Erythroblast (primary cell): ENCODE measurements around the gene TSPAN10.

ENCODE experiments used
- DNase-seq, 2 experiments: peaks; one replicate each; lab custom pipeline; 2025; lab: John Stamatoyannopoulos, UW
- GATA1 ChIP-seq: IDR thresholded peaks from 2 replicates; pipeline ENCODE4 v1.6.1; 2011; ENCODE audit warnings: low read depth, mild to moderate bottlenecking, control low read depth, low read length, moderate library complexity
- POLR2A ChIP-seq: IDR thresholded peaks from 2 replicates; pipeline ENCODE4 v1.6.1; 2011; ENCODE audit warnings: mild to moderate bottlenecking, low read length

Gene TSPAN10

DNA sequence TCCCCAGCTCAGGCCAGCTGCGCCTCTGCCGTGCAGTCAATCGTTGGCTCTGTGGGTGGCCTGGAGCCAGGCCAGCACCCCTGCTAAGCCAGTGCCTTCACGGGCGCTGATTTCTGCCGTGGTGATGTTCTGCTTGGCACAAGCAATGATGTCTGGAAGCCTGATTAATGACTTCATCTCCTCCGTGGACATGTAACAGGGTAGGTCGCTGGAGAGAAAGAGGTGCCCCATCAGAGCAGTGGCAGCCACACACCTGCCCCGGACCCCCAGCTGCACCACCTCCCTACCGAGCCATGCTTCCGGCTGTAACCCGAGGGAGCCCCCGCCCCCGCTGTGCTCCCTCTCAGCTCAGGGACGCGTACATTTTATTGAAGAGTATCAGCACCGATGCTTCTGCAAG is 44.7 kb downstream of the TSPAN10 start:
- no peak for DNase-seq
- TF ChIP-seq POLR2A (no peak), GATA1 (no peak)

DNA sequence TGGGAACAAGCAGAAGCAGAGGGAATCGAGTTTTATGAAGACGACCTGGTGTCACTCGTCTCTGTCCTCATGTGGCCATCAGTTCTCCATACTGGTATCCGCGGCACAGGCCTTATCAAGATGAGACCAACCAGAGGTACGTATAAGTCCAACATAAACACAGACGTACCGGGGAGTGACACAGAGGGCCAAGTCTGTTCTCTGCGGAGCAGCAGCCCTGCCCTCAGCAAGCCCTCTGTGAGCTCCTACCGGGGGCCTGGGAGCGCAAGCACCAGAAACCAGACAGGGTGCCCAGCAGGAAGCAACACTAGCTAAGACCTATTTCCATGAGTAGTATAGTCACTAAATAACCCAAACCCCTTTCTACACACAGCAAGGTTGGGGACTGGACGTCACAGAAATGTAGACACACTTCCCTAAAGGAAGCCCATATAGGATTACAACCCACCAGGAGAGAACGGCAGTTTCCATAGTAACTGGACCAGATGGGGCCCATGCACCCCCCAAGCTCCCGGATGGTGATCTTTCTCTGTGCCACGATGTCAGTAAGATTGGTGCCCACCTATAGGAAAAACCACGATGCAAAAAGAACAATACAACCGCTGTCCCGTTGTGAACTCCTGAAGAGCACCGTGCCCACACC is 45.7 kb downstream of the TSPAN10 start:
- peak; percentile 33 to 44 for DNase-seq
- TF ChIP-seq GATA1 (no peak), POLR2A (no peak)

DNA sequence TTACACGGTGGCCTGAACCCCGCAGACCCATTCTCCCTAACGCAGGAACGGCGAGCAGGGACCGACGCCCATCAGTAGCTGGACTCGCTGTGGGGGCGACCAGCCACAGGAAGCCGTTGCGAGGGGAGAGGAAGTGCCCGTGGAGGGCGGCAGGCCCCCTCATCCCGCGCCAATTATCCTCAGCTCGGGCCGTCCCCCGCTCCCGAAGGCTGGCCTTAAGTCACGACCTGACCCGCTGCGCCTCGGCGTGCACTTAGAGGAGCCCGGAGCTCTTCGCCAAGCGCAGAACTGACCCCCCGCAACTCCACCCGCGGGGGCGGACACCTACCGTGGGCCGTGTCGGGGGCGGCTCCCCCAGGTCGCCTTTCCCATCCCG is 46.2 kb downstream of the TSPAN10 start:
- no peak for TF ChIP-seq GATA1
- no peak for TF ChIP-seq POLR2A
- no peak for DNase-seq

DNA sequence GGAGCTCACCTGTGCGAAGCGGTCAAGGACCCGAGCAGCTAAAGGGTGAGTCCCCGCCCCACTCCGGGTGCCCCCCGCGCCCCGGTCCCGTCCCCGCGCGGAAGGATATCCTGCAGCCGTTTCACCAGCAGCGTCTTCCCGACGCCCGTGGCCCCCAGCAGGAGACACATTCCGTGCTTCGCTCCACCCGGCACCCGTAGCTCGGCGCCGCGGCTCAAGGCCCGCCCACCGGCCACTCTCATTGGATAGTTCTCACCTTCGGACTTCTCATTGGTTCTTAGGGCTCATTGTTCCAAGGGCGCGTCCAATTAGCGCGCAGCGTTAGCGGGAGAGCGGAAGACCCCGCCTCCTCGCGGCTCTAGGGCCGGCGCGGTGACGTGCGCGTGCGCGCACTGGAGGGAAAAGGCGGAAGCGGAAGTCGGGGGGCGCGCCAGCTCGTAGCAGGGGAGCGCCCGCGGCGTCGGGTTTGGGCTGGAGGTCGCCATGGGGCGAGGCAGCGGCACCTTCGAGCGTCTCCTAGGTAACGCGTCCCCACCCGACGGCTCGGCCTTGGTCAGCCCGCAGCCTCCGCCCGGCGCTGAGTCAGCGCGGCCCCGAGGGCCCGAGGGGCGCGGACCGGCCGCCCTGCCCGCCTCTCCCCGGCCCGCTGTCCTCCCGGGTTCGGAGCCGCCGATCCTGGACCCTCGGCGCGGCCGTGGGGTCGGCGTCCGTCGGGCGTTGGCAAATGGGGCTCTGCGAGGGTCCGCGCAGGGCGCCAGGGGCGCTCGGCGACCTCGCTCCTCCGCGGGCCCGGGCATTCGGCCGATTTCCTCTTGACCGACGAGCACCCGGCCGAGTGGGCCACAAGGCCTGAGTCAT is 46.8 kb downstream of the TSPAN10 start, which contains the start of the genes ARL16 and HGS:
Gene ARL16 (minus strand): TSS at position 214 of the 858 bp plus-strand sequence. CDS start 44 bp downstream, at position 170.
Gene HGS (plus strand): TSS at position 428 of the 858 bp plus-strand sequence. CDS start 56 bp downstream, at position 484.
- TF ChIP-seq GATA1 = no peak
- TF ChIP-seq POLR2A = peak; percentile 74
- DNase-seq = peak; percentile 99 to 100

DNA sequence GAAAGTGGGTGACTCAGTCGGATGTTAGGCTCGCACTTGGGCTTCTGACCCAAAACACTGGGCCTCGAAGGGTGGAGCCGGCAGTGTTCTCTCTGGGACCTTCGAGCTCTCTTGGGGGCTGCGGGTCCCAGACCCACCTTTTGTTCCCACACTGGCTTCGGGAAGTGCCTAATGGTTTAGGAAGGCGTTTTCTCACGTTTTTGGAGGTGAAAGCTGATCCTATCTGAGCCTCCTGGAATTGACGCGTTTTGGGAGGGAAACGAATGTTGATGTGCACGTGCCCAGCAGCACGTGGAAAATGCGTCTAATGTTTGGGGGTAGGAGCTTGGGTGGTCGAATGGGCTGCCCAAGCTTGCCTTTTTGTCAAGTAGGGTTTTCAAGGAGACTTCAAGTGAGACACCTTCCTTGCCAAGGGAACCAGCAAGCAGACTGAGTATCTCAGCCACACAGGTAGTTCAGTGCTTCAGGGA is 47.5 kb downstream of the TSPAN10 start:
- TF ChIP-seq GATA1 (no peak), POLR2A (no peak)
- DNase-seq = peak in 1 of 2 experiments; percentile 64

DNA sequence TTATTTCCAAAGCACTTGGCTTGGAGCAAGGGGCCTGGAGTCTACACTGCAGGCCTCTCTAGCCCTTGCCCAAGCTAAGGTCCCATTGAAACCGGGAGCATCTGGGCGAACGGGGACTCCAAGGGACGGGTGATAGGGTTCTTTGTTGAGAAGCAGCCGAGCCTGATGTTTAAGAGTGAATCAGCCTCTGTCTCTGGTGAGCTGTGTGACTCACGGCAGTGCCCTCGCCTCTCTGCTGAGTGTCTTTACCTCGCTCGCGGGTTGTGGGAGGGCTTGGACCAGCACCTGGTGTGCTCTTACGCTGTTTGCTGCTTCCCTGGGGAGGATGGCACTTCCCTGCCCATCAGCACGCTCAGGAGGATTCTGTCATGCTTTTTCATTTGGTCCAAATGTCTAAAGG is 48.1 kb downstream of the TSPAN10 start:
- TF ChIP-seq GATA1 (no peak), POLR2A (no peak)
- DNase-seq = peak; percentile 21 to 43

DNA sequence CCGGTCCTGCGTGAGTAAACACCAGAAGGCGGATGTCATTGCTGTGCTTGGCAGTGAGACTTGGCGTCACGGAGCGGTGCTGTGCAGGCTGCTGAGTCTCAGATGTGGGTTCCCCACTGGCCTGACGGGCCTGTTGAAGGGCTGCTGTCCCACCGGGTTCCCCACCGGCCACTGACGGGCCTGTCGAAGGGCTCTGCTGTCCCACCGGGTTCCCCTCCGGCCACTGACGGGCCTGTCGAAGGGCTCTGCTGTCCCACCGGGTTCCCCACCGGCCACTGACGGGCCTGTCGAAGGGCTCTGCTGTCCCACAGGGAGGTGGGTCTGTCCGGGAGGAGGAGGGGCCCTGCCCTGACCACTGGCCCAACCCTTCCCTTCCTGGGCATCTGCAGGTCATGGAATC is 49.6 kb downstream of the TSPAN10 start:
- TF ChIP-seq GATA1 (no peak), POLR2A (no peak)

DNA sequence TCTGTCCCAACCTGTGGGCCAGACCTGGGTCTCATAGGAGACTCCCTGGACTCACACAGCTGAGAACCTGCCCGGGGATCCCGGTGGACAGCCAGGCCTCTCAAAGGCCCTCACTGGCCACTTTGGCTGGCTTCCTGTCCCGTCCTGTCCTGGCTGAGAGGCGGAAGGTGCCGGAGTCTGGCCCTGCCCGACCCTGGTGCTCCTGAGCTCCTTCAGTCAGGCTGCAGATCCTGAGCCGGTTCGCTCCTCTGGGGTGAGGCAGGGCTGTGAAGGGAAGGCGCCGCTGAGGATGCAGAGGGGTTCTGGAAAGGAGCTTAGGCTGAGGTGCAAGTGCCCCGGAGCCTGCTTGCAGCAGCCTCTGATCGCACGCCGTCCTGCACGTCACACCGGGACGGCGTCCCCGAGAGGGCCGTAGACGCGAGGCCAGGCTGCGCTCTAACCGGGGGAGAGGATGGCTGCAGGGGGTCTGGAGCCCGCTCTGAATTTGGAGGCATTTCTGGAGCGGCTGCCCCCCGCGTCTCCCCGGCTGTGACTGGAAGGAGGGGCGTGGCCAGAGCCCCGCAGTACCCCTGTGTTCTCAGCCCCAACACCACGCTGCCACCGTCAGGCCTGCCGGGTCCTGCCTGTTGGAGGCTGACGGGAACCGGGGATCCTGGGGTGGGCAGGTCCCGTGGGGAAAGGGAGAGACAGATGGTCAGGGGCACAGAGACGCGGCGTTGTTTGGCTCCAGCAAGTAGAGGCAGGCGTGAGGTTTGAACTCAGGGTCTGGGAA is 51.0 kb downstream of the TSPAN10 start:
- no peak for DNase-seq
- TF ChIP-seq GATA1 (no peak), POLR2A (no peak)

More for the DNA sequence above, 49.6 kb downstream of the TSPAN10 start:
- no peak for DNase-seq

DNA sequence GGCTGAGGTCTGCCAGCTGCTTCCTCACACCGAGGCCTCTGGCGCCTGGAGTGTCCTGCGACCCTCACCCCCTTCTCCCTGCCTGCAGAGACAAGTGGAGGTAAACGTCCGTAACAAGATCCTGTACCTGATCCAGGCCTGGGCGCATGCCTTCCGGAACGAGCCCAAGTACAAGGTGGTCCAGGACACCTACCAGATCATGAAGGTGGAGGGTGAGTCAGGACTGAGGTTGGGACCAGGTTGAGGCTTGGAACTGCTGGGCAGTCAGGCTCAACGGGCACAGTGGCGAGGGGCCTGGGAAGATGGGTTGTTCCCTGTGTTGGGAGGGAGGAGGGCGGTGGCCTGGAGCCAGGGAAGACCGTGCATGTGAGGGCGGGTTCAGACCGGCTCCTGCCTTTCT is 51.6 kb downstream of the TSPAN10 start:
- TF ChIP-seq POLR2A = no peak
- no peak for TF ChIP-seq GATA1
- DNase-seq = no peak

DNA sequence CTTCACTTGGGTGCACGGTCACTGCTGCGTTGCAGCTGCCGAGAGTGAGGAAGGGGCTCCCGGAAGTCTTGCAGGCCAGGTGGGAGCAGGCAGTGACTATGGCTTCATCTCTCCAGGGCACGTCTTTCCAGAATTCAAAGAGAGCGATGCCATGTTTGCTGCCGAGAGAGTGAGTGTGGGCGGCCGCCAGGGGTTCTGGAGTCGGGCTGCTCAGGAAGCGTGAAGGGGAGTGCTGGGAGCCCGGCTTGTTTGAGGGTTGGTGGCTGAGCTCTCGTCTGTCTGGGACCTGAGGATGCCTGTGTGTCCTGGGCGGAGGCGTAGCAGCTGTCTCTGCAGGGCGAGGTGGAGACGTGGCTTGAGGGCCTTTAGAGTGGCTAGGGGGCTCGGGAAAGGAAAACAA is 53.1 kb downstream of the TSPAN10 start:
- TF ChIP-seq GATA1 (no peak), POLR2A (no peak)
- DNase-seq = no peak

DNA sequence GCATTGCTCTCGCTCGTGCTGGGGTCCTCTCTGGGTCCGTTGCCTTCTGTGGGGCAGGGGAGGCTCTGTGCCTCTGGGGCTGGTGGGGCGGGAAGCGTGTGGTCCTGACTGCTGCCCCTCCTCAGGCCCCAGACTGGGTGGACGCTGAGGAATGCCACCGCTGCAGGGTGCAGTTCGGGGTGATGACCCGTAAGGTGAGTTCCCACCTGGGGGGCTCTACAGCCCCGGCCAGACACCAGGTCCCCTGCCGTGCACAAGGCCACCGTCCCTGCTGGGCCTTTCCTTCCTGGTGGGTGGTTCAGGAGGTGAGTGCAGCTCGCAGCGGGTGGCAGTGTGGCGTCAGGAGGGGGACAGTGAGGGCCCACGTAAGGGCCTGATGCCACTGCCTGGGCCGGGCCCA is 53.6 kb downstream of the TSPAN10 start:
- no peak for DNase-seq
- no peak for TF ChIP-seq POLR2A
- TF ChIP-seq GATA1 = no peak

DNA sequence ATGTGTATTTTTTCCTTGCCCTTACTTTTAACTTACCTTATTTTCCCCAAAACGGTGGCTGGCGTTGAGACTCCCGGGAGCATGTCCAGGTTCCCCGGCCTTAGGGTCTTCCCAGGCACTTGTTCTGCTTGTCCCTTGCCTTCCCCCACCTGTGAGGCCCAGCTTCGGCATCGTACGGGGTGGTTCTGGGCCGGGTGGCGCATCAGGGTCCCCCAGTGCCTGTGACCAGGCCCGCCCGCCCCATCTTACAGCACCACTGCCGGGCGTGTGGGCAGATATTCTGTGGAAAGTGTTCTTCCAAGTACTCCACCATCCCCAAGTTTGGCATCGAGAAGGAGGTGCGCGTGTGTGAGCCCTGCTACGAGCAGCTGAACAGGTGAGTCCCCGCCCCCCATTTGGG is 54.2 kb downstream of the TSPAN10 start:
- TF ChIP-seq GATA1 (no peak), POLR2A (no peak)
- DNase-seq = no peak

DNA sequence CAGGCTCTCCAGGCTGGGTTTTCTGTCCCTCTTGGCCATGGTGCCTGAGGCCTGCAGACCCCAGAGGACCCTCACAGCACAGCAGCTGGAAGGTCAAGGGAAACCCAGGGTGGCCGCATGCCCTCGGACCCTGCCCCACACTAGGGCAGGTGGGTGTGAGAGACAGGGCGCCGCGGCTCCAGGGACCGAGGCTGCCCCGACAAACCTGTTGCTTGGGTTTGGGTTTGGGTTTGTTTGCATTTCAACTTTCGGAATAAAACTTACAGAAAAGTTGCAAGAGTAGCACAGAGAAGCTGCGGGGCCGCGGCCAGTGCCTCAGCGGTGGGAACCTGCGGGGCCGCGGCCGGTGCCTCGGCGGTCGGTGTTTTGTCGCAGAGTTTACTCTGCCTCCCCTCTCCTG is 54.6 kb downstream of the TSPAN10 start:
- DNase-seq = no peak
- TF ChIP-seq GATA1 = no peak
- no peak for TF ChIP-seq POLR2A
